ENCODE results near the gene FOXJ1.

Gene FOXJ1

DNA sequence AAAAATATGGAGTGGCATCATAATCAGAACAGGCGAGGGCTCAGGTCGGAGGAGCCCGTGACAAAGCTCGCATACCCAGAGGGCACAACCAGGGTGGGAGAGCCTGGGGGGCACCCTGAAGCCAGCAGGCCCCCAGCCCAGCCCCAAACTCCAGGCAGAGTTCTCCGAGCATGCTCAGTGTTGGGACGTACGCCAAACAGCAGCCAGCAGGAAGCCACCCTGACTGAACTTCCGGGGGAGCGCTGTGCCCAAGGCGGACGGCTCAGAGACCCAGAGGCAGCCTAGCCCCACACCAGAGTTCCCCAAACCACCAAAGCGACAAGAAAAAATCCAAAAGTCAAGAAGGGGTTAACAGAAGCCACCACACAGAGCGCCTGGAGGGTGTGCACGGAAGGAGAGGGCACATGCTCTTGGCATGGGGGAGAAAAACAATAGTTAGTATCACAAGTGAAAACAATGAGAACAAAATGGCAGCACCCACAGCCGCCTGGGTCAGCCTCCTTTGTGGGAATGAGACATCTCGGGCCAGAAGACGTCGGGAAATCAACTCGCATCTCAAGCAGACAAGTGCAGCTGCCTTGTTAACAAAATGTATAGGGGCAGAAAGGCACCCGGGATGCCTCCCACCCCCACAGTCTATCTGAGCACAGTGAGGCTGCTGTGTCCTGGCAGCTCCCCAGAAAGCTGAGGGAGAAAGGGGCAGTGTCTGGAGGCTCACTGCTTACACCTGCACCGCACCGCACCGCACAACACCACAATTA lies 49.3 kb downstream of the FOXJ1 start:
- no peak for DNase-seq (ENCODE audit: low read depth)

DNA sequence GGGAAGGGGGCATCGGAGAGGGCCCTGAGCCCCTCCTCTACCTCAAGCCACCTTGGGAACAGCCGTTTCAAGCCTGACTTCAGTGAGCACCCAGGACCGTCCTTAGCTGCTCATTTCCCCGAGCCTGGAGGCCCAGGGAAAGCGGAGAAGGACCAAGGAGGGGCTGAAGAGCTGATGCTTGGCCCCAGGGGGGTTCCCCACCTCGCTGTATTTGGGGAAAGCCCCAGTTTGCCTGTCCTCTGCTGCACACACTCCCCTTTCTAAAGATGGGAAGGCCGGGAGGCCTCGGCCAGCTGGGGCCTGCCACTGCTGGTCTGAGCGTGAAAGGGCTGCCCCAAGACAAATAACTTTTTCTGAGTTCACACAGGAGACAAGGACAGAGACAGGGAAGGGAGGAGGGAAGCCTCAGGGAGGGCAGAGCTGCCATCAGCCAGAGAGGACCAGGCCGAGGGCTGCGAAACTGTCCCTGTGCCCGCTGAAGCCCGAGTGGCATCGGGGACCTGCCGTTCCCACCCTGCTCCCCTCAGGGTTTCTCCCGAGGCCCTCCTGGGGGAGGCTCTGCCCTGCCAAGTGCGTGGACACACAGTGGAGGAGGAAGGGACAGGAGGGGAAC lies 50.4 kb downstream of the FOXJ1 start:
- DNase-seq (ENCODE audit: low read depth): no peak

DNA sequence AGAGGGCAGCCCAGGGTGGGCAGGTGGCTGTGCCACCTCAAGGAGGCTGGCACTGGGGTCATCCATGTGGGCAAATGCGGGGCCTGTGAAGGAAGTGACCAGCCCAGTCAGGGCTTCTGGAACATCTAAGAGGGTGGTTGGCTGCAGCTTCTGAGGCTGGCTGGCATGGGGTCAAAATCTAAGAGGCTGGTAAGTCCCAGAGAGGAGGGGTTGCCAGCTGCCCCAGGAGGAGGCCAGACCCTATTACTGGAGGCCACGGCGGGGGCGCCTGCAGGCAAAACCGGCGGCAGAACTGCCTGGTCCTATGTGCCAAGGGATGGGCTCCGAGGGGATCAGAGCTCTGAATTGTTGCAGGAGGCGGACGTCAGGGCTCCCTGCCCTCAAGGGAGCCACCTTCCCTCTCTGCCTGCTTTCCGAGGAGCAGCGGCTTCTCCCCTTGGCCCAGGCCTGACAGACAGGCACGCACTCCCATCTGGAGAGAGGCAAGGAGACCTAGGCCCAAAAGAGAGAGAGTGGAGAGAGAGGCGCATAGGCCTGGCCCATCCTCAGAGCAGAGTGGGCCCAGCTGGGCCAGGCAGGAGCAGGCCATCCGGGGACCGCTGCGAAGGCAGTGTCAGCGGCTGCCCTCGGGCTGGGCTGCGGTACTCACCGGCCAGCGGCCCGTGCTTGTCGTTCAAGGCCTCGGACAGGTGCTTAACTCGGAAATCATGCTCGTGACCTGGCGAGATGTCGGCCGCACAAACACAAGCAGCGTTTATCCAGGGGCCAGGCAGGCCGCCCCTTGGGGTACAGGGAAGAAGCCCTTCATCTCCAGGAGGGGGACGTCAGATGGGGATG lies 51.1 kb downstream of the FOXJ1 start:
- no peak for DNase-seq (ENCODE audit: low read depth)

DNA sequence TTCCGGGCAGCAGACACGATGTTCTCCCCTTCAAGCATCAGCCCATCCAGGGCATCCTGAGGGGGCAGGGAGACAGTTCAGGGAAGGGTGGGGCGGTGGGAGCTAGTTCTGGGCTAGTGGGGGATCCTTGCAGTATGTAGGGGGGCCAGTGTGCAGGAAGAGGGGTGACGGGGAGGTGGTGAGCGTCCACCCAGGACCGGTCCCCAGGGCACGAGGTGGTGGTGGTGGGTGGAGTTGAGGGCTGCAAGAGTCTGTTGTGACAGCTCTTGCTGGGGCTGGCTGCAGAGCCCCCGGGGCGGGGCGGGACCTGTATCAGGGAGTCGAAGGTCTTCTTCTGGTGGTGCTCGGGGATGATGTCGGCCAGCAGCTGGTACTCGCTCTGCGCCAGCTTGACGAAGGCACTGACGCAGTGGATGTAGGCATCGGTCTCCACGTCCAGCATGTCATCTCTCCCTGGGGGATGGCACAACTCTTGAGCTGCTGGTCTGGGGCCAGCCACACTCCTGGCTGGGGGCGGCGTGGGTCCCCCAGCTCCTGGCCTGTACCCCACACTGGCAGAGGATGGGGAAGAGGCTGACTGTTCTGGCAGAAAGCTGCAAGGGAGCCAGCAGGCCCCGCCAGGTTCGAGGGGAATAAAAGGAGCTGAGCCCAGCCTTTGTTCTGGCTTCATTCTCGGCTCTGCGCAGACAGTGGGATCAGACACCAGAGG lies 52.0 kb downstream of the FOXJ1 start:
- no peak for DNase-seq (ENCODE audit: low read depth)

DNA sequence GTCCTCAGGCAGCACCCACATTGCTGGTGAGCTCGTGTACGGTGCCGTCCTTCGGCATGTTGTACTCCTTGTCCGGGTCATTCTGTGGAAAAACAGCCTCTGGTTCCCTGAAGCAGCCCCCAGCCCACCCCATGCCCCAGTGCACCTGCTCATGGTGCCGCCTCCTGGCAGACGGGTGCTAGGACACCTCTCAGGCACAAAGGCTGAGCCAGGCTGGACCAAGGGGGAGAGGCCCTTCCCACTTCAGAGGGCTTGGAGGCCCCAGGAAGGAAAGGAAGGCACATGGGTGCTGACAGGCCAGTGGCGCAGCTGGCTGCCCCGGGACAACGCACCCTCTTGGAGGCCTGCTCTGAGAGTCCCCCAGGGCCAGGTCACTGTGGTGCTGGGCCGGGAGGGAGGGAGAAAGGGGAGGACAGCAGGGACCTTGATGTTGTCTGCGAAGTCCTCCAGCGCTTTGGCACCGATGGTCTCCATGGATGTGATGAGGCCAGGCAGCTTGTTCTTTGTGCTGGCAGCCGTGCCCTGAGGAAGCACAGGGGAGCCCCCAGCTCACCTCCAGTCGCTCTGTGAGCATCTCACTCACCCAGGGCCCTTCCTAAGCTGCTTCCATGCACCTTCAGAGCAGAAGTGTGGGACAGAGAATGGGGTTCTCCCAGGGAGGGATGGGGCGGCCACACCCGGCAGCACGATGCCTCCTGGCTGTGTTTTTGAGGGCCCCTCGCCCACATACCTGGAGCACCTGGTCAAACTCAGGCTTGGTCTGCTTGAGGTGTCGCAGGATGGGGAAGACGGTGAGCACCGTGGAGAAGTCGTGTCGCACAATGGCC lies 52.8 kb downstream of the FOXJ1 start:
- DNase-seq (ENCODE audit: low read depth): no peak

DNA sequence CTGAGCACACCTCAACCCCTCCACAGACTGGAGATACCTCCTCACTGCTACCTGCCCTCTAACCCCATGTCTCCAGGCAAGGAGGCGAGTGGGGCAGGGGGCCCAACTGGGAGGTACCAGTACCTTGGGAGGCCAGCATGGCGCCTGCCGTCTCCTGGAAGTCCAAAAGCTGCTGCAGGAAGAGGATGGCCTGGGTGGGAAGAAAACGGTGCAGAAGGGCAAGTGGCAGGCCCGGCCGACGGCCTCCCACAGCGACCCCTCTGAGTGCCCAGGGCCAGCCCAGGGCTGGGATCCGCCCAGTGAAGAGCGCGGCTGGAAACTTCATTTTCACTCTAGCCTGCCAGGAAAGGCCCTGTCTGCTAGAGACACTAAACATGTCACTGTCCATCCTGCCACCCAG lies 53.5 kb downstream of the FOXJ1 start:
- DNase-seq (ENCODE audit: low read depth): no peak

DNA sequence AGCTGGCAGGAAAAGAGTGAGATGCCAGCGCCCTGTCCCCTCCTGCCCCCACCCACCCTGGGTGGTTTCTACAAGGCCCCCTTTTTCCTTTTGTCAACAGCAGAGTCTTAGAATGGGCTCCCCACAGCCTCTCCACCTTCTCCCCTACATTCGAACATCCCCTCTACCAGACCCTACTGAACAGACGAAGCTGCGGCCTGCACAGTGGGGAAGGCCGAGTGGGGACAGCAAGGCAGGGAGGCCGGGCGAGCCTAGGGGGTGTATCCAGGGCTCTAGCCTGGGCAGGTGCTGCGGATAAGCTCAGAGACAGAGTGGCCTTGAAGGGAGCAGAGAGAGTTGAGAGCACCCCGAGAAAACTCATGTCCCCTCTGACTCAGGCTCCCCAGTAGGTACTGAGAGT lies 54.7 kb downstream of the FOXJ1 start:
- DNase-seq (ENCODE audit: low read depth): no peak

Data from activated T-cell treated with anti-CD3 and anti-CD28 coated beads for 1 hour (primary cell).